PC-3 (cell line): ENCODE results near the gene NEO1. TPM values are rescaled to one million over a fixed set of nuclear protein-coding genes. Genes with fewer than 3 reads are reported as not detected.

Source experiments
- ATAC-seq: fragments of 200-7000 bp; cut with Tn5 transposase; 2 replicates; pipeline ENCODE4 v1.9.1; 2020; ENCODE audit warnings: mild to moderate bottlenecking, moderate library complexity
- BruUV-seq: library from RNA; stranded (reverse); fragments of 400-500 nt; replicated peaks from 2 replicates; lab custom pipeline; 2021; lab: Mats Ljungman, UMichigan
- CTCF ChIA-PET: fragments of 300-600 bp; sonication (Branson Sonifier 250); formaldehyde crosslinking; loops from one replicate; lab custom pipeline; 2022; ENCODE audit warnings: antibody characterized with exemption; lab: Charles Lee
- POLR2A ChIA-PET: fragments of 300-600 bp; sonication (Branson Sonifier 250); formaldehyde crosslinking; loops from one replicate; lab custom pipeline; 2022; ENCODE audit warnings: antibody characterized with exemption; ENCODE audit not compliant: unreplicated experiment; lab: Charles Lee
- DNase-seq: peaks from one replicate; pipeline ENCODE4 v3.0.0-alpha.2; 2015
- H2AFZ ChIP-seq: fragments of 300-600 bp; sonication (generic); 2 replicates; pipeline ENCODE4 v1.6.0; 2016; ENCODE audit warnings: antibody characterized with exemption, low read length
- H3F3A ChIP-seq: fragments of 300-600 bp; sonication (generic); one replicate; pipeline ENCODE4 v1.6.0; 2017; ENCODE audit warnings: antibody characterized with exemption, low read length, control low read depth, mild to moderate bottlenecking; ENCODE audit not compliant: unreplicated experiment
- H3K27ac ChIP-seq: fragments of 300-600 bp; sonication (generic); 2 replicates; pipeline ENCODE4 v1.5.1; 2016; ENCODE audit warnings: mild to moderate bottlenecking, low read length
- H3K27me3 ChIP-seq: fragments of 300-600 bp; sonication (generic); 2 replicates; pipeline ENCODE4 v1.6.1; 2016; ENCODE audit warnings: low read length, mixed read lengths
- H3K36me3 ChIP-seq: fragments of 300-600 bp; sonication (generic); 2 replicates; pipeline ENCODE4 v1.6.1; 2016; ENCODE audit warnings: low read depth, mixed run types, low read length, mixed read lengths
- H3K4me1 ChIP-seq: fragments of 300-600 bp; sonication (generic); 2 replicates; pipeline ENCODE4 v1.5.1; 2016; ENCODE audit warnings: low read length; ENCODE audit not compliant: insufficient read depth
- H3K4me2 ChIP-seq: fragments of 300-600 bp; sonication (generic); 2 replicates; pipeline ENCODE4 v1.6.0; 2016; ENCODE audit warnings: low read length
- H3K4me3 ChIP-seq: fragments of 300-600 bp; sonication (generic); 2 replicates; pipeline ENCODE4 v1.5.1; 2016; ENCODE audit warnings: mild to moderate bottlenecking, low read length, mixed read lengths
- H3K79me2 ChIP-seq: fragments of 300-600 bp; sonication (generic); 2 replicates; pipeline ENCODE4 v1.6.1; 2017; ENCODE audit warnings: low read length, mixed read lengths
- H3K9ac ChIP-seq: fragments of 300-600 bp; sonication (generic); 2 replicates; pipeline ENCODE4 v1.6.0; 2016; ENCODE audit warnings: mild to moderate bottlenecking, low read length
- H3K9me2 ChIP-seq: fragments of 300-600 bp; sonication (generic); replicated peaks from 2 replicates; pipeline ENCODE4 v1.6.1; 2016; ENCODE audit warnings: mixed run types, low read length, mixed read lengths
- H3K9me3 ChIP-seq: fragments of 300-600 bp; sonication (generic); 2 replicates; pipeline ENCODE4 v1.6.1; 2016; ENCODE audit warnings: low read length, mixed read lengths
- H4K20me1 ChIP-seq: fragments of 300-600 bp; sonication (generic); 2 replicates; pipeline ENCODE4 v1.6.1; 2016; ENCODE audit warnings: low read length, mixed read lengths
- EZH2 ChIP-seq: fragments of 300-600 bp; sonication (generic); IDR thresholded peaks from one replicate; pipeline ENCODE4 v1.6.1; 2017; ENCODE audit warnings: antibody characterized with exemption, mild to moderate bottlenecking, low read length; ENCODE audit not compliant: unreplicated experiment
- EZH2phosphoT487 ChIP-seq: fragments of 300-600 bp; sonication (generic); IDR thresholded peaks from 2 replicates; pipeline ENCODE4 v1.6.1; 2018; ENCODE audit warnings: mild to moderate bottlenecking, antibody characterized with exemption, low read length, borderline replicate concordance
- intact Hi-C: fragments of 100-400 bp; cut with micrococcal nuclease; formaldehyde crosslinking; loops from 2 replicates; pipeline ENCODE4 v1.9.0; 2023
- total RNA-seq: library from RNA; depleted of rRNA; stranded (reverse); fragments of >200 nt; gene quantifications from 2 replicates; pipeline ENCODE4 v1.2.3, GENCODE V29; 2014
- TF ChIP-seq, protein P1 (sequence below): fragments of 300-600 bp; sonication (generic); conservative IDR thresholded peaks from 2 replicates; pipeline ENCODE4 v1.5.1; 2017; ENCODE audit warnings: antibody characterized with exemption, low read depth, mild to moderate bottlenecking, low read length

Gene NEO1
- total RNA-seq, 1 experiment from 2014 or later, result 1.2 TPM

DNA sequence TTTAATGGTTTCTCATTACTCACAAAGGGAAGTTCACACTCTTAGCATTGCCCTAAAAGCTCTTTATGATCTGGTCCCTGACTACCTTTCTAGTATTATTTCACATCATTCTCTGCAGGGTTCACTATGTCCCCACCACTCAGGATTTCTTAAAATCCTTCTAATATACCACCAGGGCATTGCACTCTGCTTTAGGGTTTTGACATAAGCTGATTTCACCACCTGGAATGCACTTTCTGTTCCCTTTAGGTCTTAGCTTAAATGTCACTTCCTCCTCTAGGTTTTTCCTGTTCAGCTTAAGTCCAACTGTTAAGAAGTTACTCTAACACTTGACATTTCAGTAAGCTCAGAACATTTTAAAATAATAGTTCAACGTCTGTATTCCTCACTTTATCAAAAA, 234.8 kb downstream of the NEO1 start:
- Histone ChIP-seq H3K36me3 (no peaks in the 10 kb centered on the region), H3K4me1 (no peaks in the 10 kb centered on the region), H3K9me3 (no peaks in the 10 kb centered on the region), H3K27me3 (no peaks in the 10 kb centered on the region), H3K9me2 (no peaks in the 10 kb centered on the region), H3F3A (no peaks in the 10 kb centered on the region), H3K79me2 (no peaks in the 10 kb centered on the region), H2AFZ (no peak overlapping the region), H3K4me3 (no peak overlapping the region), H4K20me1 (no peaks in the 10 kb centered on the region), H3K4me2 (no peak overlapping the region), H3K27ac (no peak overlapping the region), H3K9ac (no peak overlapping the region)
- POLR2A ChIA-PET, result no interaction called here
- no peak for DNase-seq
- intact Hi-C loops, result loop anchor here (10.0 kb wide), 2 partner anchors 268 to 348 kb away; partner anchors contain the start of gene NPTN
- TF ChIP-seq EZH2 (no peak), EZH2phosphoT487 (no peak)
- TF ChIP-seq, protein P1, sequence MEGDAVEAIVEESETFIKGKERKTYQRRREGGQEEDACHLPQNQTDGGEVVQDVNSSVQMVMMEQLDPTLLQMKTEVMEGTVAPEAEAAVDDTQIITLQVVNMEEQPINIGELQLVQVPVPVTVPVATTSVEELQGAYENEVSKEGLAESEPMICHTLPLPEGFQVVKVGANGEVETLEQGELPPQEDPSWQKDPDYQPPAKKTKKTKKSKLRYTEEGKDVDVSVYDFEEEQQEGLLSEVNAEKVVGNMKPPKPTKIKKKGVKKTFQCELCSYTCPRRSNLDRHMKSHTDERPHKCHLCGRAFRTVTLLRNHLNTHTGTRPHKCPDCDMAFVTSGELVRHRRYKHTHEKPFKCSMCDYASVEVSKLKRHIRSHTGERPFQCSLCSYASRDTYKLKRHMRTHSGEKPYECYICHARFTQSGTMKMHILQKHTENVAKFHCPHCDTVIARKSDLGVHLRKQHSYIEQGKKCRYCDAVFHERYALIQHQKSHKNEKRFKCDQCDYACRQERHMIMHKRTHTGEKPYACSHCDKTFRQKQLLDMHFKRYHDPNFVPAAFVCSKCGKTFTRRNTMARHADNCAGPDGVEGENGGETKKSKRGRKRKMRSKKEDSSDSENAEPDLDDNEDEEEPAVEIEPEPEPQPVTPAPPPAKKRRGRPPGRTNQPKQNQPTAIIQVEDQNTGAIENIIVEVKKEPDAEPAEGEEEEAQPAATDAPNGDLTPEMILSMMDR, result no peak
- no TSS peak for BruUV-seq
- CTCF ChIA-PET, result no interaction called here
- ATAC-seq, result no peak

DNA sequence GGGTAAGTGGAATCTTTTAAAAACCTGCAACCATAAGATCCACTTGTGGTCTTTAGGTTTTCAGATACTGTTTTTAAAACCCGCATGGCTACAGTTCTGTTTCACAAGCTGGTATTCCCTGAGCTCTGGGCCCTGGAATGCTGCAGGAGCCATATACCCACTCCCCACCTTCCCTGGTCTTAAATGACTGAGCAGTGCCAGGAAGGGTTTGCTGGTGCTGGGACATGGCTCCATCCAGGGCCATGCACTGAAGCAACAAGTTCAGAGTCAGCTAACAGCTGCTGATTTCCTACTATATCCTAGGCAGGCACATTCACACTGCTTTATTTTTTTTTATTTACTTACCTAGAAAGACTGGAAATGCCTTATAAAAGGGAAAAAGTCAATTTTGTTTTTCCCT, 239.2 kb downstream of the NEO1 start:
- H3K9me3 ChIP-seq, result no peaks in the 10 kb centered on the region
- no TSS peak for BruUV-seq
- no peak overlapping the region for H3K4me3 ChIP-seq
- DNase-seq (no peak), ATAC-seq (no peak)
- H4K20me1 ChIP-seq, result no peaks in the 10 kb centered on the region
- H3K79me2 ChIP-seq, result no peaks in the 10 kb centered on the region
- ChIA-PET CTCF (no interaction called here), POLR2A (no interaction called here)
- TF ChIP-seq EZH2phosphoT487 (no peak), EZH2 (no peak)
- TF ChIP-seq, protein P1, result no peak
- H3K4me1 ChIP-seq, result no peaks in the 10 kb centered on the region
- H3K27me3 ChIP-seq, result peaks cover 9% of the 10 kb centered on the region
- H3F3A ChIP-seq, result no peaks in the 10 kb centered on the region
- intact Hi-C loops, result no loop called here
- no peak overlapping the region for H3K9ac ChIP-seq
- no peak overlapping the region for H3K27ac ChIP-seq
- no peak overlapping the region for H3K4me2 ChIP-seq
- H3K9me2 ChIP-seq, result no peaks in the 10 kb centered on the region
- no peak overlapping the region for H2AFZ ChIP-seq
- no peaks in the 10 kb centered on the region for H3K36me3 ChIP-seq

DNA sequence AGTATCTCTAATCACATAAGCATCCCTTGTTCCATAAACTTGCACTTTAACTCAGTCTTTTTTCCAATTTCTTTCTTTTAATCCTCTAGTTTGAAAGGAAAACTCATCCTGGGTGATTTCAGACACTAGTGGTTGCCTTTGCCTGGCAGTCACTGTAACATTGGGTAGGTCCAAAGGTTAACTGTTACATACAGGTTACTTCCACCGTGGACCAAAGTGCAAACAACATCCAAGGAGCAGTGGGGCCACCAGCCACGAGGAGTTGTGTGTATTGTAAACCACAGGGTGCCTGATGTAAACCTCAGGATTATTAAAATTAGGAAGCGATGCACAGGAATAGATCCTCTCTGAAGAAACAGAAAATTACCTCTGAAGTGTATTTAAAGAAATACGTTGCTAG, 241.5 kb downstream of the NEO1 start:
- Histone ChIP-seq H3K9me2 (no peaks in the 10 kb centered on the region), H4K20me1 (no peaks in the 10 kb centered on the region), H3K36me3 (no peaks in the 10 kb centered on the region), H3K4me1 (no peaks in the 10 kb centered on the region), H3K79me2 (no peaks in the 10 kb centered on the region), H3K4me3 (no peak overlapping the region), H2AFZ (no peak overlapping the region), H3K4me2 (no peak overlapping the region), H3K27me3 (peaks cover 9% of the 10 kb centered on the region), H3K9me3 (no peaks in the 10 kb centered on the region), H3K9ac (no peak overlapping the region), H3F3A (no peaks in the 10 kb centered on the region), H3K27ac (no peak overlapping the region)
- no TSS peak for BruUV-seq
- DNase-seq (no peak), ATAC-seq (no peak)
- CTCF ChIA-PET, result no interaction called here
- intact Hi-C loops, result no loop called here
- no peak for TF ChIP-seq EZH2phosphoT487
- no peak for TF ChIP-seq EZH2
- TF ChIP-seq, protein P1, result no peak
- POLR2A ChIA-PET, result no interaction called here
